Aorta (tissue), 5 donors: ENCODE measurements around the gene MAP3K5. TPM values are rescaled to one million over a fixed set of nuclear protein-coding genes. Genes with fewer than 3 reads are reported as not detected.
A peak's percentile ranks its signal among the peaks of the same experiment; 100 is the strongest.

ENCODE experiments used
- ATAC-seq: fragments of 200-7000 bp; cut with Tn5 transposase; one replicate; pipeline ENCODE4 v1.9.1; 2022; ENCODE audit warnings: moderate library complexity; ENCODE audit not compliant: low FRiP score
- DNase-seq, 2 donors: peaks; one replicate each; pipeline ENCODE4 v3.0.0-alpha.2; 2020
- H3K27ac ChIP-seq, 2 donors: one replicate each; pipeline ENCODE4 v1.5.1; 2013; ENCODE audit warnings: low read length in 2 of 2, mild to moderate bottlenecking in 2 of 2, moderate library complexity in 2 of 2, control low read depth in 1 of 2, inconsistent platforms in 1 of 2, low read depth in 1 of 2
- H3K27me3 ChIP-seq, 2 donors: one replicate each; pipeline ENCODE4 v1.6.1; 2013; ENCODE audit warnings: control low read depth in 1 of 2, low read length in 1 of 2, mild to moderate bottlenecking in 1 of 2, moderate library complexity in 1 of 2; ENCODE audit not compliant: insufficient read depth in 2 of 2, control insufficient read depth in 1 of 2
- H3K36me3 ChIP-seq, 2 donors: one replicate each; pipeline ENCODE4 v1.6.1; 2013; ENCODE audit warnings: control low read depth in 1 of 2, low read length in 1 of 2, mild to moderate bottlenecking in 1 of 2; ENCODE audit not compliant: insufficient read depth in 2 of 2, control insufficient read depth in 1 of 2
- H3K4me1 ChIP-seq, 2 donors: one replicate each; pipeline ENCODE4 v1.6.1; 2013; ENCODE audit warnings: low read length in 2 of 2, control low read depth in 1 of 2, mild to moderate bottlenecking in 1 of 2, moderate library complexity in 1 of 2; ENCODE audit not compliant: insufficient read depth in 2 of 2, control insufficient read depth in 1 of 2
- H3K4me3 ChIP-seq, 2 donors: one replicate each; pipeline ENCODE4 v1.5.1; 2013; ENCODE audit warnings: low read length in 2 of 2, control low read depth in 1 of 2, mild to moderate bottlenecking in 1 of 2
- H3K9me3 ChIP-seq: one replicate; pipeline ENCODE4 v1.6.1; 2013; ENCODE audit warnings: mild to moderate bottlenecking, low read length; ENCODE audit not compliant: control insufficient read depth
- WGBS, 2 donors: extraction: QIAGEN DNeasy Blood & Tissue Kit; methylation state at CpG; one replicate each; pipeline ENCODE4 v1.1.7; 2013; 5-methylcytosine and 5-hydroxymethylcytosine counted together
- intact Hi-C, 2 donors: fragments of 100-400 bp; cut with DNase I; formaldehyde crosslinking; loops; one replicate each; pipeline versions ENCODE4 v1.14.2 to v1.15.0; 2022
- polyA plus RNA-seq, 2 donors: library from polyadenylated mRNA; stranded (reverse); fragments of 200-250 nt; gene quantifications; one replicate each; pipeline ENCODE4 v1.2.3, GENCODE V29; 2013
- total RNA-seq, 2 donors: library from RNA; stranded (reverse); fragmentation: NEBNext Ultra II Directional; extraction: Animal tissue kit (Norgen Biotek cat#: 25700); gene quantifications; one replicate each; pipeline ENCODE4 v1.2.1, GENCODE V29; 2021
- donor health status: healthy with polysubstance abuse.
- donor health status: Bipolar disorder and iron deficiency.
- donor health status: DM: no; HTN: no; CAD: no.
- donor health status: DM: no; HTN: no; CAD: no.
- donor health status: DM: yes; HTN: yes; CAD: no.

Gene MAP3K5
- total and polyA plus RNA-seq, 4 donors, result 16.2 to 48.4 (median 35.7) TPM

- intact Hi-C loops, result no loop called here
- WGBS, 2 donors, result 20 to 24% methylated on average over 5 of the region's 5 CpGs
- Histone ChIP-seq H3K9me3 (no peaks in the 10 kb centered on the region), H3K4me1 (peaks cover 6 to 10% of the 10 kb centered on the region in 2 donors), H3K4me3 (no peak overlapping the region), H3K27ac (peak overlapping the region in 1 of 2 donors; percentile 62), H3K27me3 (no peaks in the 10 kb centered on the region), H3K36me3 (peaks cover 0 to 3% of the 10 kb centered on the region in 2 donors)
- ATAC-seq, result no peak
- DNase-seq, result no peak
Measured at GRCh38 chr6:136751522-136751956, 40.7 kb downstream of the MAP3K5 start.

DNA sequence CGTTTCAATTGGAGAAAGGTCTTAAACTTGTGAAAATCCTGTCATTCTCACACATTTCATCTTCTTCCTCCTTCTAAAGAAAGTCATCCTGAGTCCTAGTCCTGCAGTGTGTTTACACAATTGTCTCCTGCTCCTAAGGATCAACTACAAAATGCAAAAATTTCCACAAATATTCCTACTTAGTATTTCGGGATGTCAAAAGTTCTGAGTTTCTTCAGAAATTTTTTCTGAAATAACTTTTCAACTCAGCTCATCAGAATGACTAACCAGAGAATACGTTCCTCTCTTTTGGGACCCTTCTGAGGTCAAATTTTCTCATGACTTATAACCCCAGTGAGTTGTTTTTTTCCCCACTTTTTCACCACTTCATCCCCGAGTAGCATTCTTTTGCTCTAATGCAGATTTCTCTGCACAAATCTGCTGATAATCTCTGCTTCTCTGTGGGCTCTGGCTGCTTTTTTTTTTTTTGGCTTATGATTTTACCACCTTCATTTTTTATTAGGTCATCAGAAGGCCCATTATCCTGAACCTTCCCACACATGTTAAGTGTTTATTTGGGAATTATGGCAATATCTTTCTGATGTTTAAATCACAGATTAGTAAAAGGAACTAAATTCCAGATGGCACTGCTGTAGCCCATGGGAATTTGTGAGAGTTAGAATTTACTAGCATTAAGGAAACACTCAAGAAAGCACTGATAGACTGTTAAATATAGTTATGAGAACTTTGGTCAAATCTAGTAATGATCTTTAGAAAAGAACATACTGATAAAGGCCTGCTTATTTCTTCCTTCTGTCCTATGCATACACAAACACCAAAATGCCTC is 41.4 kb downstream of the MAP3K5 start:
- no peaks in the 10 kb centered on the region for H3K9me3 ChIP-seq
- WGBS, 2 donors, result 21% methylated on average over 4 of the region's 4 CpGs
- H3K27me3 ChIP-seq, result no peaks in the 10 kb centered on the region
- intact Hi-C loops, result no loop called here
- no peak for DNase-seq
- H3K4me1 ChIP-seq, result peaks cover 5 to 8% of the 10 kb centered on the region in 2 donors
- peak overlapping the region in 1 of 2 donors; percentile 62 for H3K27ac ChIP-seq
- peaks cover 0 to 3% of the 10 kb centered on the region in 2 donors for H3K36me3 ChIP-seq
- no peak for ATAC-seq
- no peak overlapping the region for H3K4me3 ChIP-seq

DNA sequence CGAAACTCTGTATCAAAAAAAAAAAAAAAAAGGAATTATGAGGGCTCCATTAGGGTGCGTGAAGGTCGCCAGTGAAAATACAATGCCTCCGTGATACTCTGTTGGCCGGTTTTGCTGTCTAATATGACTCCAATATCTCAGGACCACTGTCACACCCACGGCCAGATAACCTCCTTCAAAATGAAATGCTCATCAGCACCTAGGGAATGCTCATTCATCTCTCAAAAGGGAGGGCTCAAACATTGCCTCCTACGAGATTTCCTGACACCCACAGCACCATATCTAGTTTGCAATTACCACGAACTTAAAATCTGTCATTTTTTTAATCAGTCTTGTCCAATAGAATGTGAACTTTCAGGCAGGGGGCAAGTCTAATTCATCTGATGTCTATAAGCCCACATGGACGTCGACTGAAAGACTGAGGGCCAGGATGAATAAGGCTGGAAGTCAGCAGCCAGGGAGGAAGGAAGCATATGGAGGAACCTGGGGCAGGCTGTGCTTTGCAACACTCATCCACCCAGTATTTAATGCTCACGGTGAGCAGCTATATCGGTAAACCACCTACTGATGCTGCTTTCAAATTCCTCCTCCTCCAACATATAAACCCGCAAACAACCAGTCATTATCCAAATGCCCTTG is 42.8 kb downstream of the MAP3K5 start:
- peak overlapping the region in 1 of 2 donors; percentile 40 for H3K27ac ChIP-seq
- no peaks in the 10 kb centered on the region for H3K27me3 ChIP-seq
- DNase-seq, result no peak
- peaks cover 0 to 3% of the 10 kb centered on the region in 2 donors for H3K36me3 ChIP-seq
- 89 to 94% methylated on average over 13 of the region's 13 CpGs for WGBS, 2 donors
- intact Hi-C loops, result loop anchor here in 1 of 2 donors (5.0 kb wide), 1 partner anchor 33 kb away; no protein-coding TSS in a partner anchor
- peaks cover 7 to 9% of the 10 kb centered on the region in 2 donors for H3K4me1 ChIP-seq
- no peaks in the 10 kb centered on the region for H3K9me3 ChIP-seq
- ATAC-seq, result no peak
- no peak overlapping the region for H3K4me3 ChIP-seq

- no peak overlapping the region for H3K27ac ChIP-seq
- no peaks in the 10 kb centered on the region for H3K36me3 ChIP-seq
- intact Hi-C loops, result loop anchor here in 1 of 2 donors (5.0 kb wide), 1 partner anchor 35 kb away; no protein-coding TSS in a partner anchor
- no peaks in the 10 kb centered on the region for H3K27me3 ChIP-seq
- H3K4me1 ChIP-seq, result peaks cover 7 to 9% of the 10 kb centered on the region in 2 donors
- no peak overlapping the region for H3K4me3 ChIP-seq
- ATAC-seq (no peak), DNase-seq (no peak)
- no peaks in the 10 kb centered on the region for H3K9me3 ChIP-seq
- 94 to 99% methylated on average over 1 of the region's 1 CpG for WGBS, 2 donors
Measured at GRCh38 chr6:136747507-136747906, 44.8 kb downstream of the MAP3K5 start.

DNA sequence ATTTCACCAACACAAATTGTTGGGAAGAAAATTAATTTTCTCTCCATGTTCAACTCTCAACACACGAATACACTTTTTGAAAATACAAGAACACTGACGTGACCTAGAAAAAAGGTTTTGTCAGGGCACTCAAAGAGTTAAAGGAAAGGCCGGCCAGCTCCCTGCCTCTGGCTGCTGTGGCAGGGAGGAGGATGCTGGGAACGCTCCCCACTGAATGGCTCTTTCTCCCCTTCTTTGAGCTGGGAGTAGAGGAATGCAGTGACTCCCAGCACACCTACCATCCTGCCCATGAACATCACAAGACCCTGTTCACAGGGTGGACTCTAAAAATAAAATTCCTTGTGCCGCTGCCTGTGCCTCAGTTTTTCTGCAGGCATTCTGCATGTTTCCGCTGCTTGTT is 47.0 kb downstream of the MAP3K5 start:
- no peak for DNase-seq
- peak overlapping the region in 1 of 2 donors; percentile 40 for H3K27ac ChIP-seq
- 5 to 7% methylated on average over 6 of the region's 6 CpGs for WGBS, 2 donors
- intact Hi-C loops, result loop anchor here in 1 of 2 donors (5.0 kb wide), 1 partner anchor 37 kb away; no protein-coding TSS in a partner anchor
- H3K4me3 ChIP-seq, result peak overlapping the region; percentile 2 to 84
- no peak for ATAC-seq
- H3K9me3 ChIP-seq, result no peaks in the 10 kb centered on the region
- H3K4me1 ChIP-seq, result peaks cover 3 to 7% of the 10 kb centered on the region in 2 donors
- no peaks in the 10 kb centered on the region for H3K36me3 ChIP-seq
- H3K27me3 ChIP-seq, result no peaks in the 10 kb centered on the region

DNA sequence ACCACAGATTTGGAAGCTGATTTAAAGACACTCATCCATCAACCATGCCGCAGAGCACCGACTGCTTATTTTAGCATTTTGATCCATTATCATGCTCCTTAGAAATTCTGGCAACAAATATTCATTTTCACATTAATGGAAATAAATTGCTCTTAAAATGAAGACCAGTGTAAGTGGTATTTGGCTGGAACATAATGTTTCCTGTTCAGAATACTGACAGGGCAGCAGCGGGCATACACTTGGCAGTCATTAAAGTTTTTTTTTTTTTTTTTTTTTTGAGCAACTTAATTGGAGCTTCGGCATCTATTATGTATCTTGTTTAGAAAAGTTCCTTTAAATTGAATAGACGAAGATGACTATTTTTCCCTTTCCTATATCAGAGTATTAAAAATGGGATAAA is 47.4 kb downstream of the MAP3K5 start:
- no peak for ATAC-seq
- Histone ChIP-seq H3K27ac (peak overlapping the region in 1 of 2 donors; percentile 59), H3K9me3 (no peaks in the 10 kb centered on the region), H3K4me1 (peaks cover 3 to 8% of the 10 kb centered on the region in 2 donors), H3K27me3 (no peaks in the 10 kb centered on the region), H3K4me3 (peak overlapping the region in 1 of 2 donors; percentile 84), H3K36me3 (no peaks in the 10 kb centered on the region)
- WGBS, 2 donors, result 4 to 5% methylated on average over 5 of the region's 5 CpGs
- intact Hi-C loops, result loop anchor here in 1 of 2 donors (5.0 kb wide), 1 partner anchor 37 kb away; no protein-coding TSS in a partner anchor
- DNase-seq, result no peak

- WGBS, 2 donors, result 81 to 87% methylated on average over 2 of the region's 2 CpGs
- no peaks in the 10 kb centered on the region for H3K9me3 ChIP-seq
- DNase-seq (no peak), ATAC-seq (no peak)
- no peaks in the 10 kb centered on the region for H3K36me3 ChIP-seq
- intact Hi-C loops, result no loop called here
- peaks cover 7 to 12% of the 10 kb centered on the region in 2 donors for H3K4me1 ChIP-seq
- H3K27ac ChIP-seq, result no peak overlapping the region
- H3K4me3 ChIP-seq, result no peak overlapping the region
- no peaks in the 10 kb centered on the region for H3K27me3 ChIP-seq
Measured at GRCh38 chr6:136742125-136742524, 50.2 kb downstream of the MAP3K5 start.

DNA sequence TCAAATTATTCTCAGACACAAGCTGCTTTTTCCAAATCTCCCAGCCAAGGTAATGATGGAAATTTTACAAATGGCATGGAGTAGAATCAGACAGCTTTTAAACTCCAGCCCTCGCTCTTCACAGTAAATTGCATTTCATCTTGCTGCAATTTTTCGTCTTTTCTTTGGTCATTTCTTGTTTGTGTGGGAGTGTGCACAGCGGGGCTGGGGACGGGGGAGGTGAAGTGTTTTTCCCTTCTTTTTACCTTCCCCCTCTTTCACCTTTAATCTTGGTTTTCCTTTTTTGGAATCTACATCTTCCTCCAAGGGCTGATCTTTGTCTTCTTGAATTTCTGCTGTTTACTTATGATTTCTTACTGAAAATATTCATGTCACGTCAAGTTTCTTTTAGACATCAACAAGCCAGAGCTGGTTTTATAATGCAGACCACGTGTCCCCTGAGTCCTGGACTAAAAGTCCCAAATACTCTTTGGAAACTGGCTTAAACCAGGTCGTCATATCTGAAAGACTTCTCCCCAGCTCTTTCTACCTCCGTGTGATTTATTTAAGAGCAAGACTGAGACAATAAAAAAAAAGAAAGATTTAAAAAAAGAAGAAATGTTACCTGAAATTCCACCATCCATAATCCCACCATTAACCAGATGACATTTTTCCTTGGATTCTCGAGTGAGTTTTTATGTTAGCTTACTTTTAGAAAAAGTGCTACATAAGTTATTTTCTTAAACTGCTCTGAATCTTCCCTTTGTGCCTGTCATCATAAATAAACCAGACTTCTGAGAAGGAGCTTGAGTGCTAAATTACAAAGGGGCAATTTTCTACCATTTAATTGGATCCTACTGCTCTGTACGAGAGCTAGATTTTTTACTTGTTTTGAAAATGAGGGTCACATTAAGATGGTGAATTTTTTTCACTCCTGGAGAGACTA is 52.0 kb downstream of the MAP3K5 start:
- intact Hi-C loops, result no loop called here
- ATAC-seq, result no peak
- Histone ChIP-seq H3K27ac (peak overlapping the region; percentile 66 to 77), H3K27me3 (no peaks in the 10 kb centered on the region), H3K9me3 (no peaks in the 10 kb centered on the region), H3K4me3 (peak overlapping the region in 1 of 2 donors; percentile 28), H3K36me3 (no peaks in the 10 kb centered on the region), H3K4me1 (peaks cover 2 to 13% of the 10 kb centered on the region in 2 donors)
- WGBS, 2 donors, result 8 to 11% methylated on average over 10 of the region's 10 CpGs
- DNase-seq, result no peak
